Measurements from ENCODE around the gene TASOR2.

The TASOR2 gene

GRCh38 chr10:5659702-5660528, 24.7 kb upstream of the TASOR2 start:
- H2AFZ ChIP-seq (ENCODE audit: low read length), result no peak overlapping the region
- H4K8ac ChIP-seq (ENCODE audit: low read depth, low read length), result no peak overlapping the region
- no peak overlapping the region for H3K4ac ChIP-seq (ENCODE audit: low read length)
- H3K14ac ChIP-seq (ENCODE audit: low read length), result peak overlapping the region; percentile 31
- no peaks in the 10 kb centered on the region for H3K36me3 ChIP-seq (replicated peaks in 1 of 2; ENCODE audit: control insufficient read depth in 2 of 2, insufficient read depth in 2 of 2, low read length in 2 of 2)
- peak overlapping the region; percentile 77 for H3K23ac ChIP-seq (ENCODE audit: low read depth, low read length, poor library complexity)
- H2BK120ac ChIP-seq (ENCODE audit: low read depth, low read length), result no peak overlapping the region
- peak overlapping the region in 1 of 2 donors; percentile 32 for H3K4me3 ChIP-seq (ENCODE audit: low read length in 2 of 2)
- peaks cover 3 to 15% of the 10 kb centered on the region in 2 donors for H3K4me1 ChIP-seq (ENCODE audit: control insufficient read depth in 2 of 2, insufficient read depth in 1 of 2, low read depth in 1 of 2, low read length in 2 of 2)
- peak overlapping the region; percentile 68 for H2AK5ac ChIP-seq (ENCODE audit: low read depth, low read length)
- DNase-seq (ENCODE audit: low spot score), result no peak
- H2BK5ac ChIP-seq (ENCODE audit: low read length), result no peak overlapping the region
- H3K79me1 ChIP-seq (ENCODE audit: low read depth, low read length), result peaks cover 2% of the 10 kb centered on the region
- no peak overlapping the region for H3K27ac ChIP-seq (replicated peaks; ENCODE audit: low read length)
- H3K4me2 ChIP-seq (ENCODE audit: insufficient read depth, low read length, poor library complexity, severe bottlenecking), result no peak overlapping the region
- H2BK12ac ChIP-seq (ENCODE audit: low read length), result no peak overlapping the region
- peak overlapping the region; percentile 67 for H3K18ac ChIP-seq (ENCODE audit: low read length)
- no peaks in the 10 kb centered on the region for H3K27me3 ChIP-seq (ENCODE audit: control insufficient read depth in 3 of 3, insufficient read depth in 3 of 3, low read depth in 1 of 3, low read length in 3 of 3)
- H3K9ac ChIP-seq (ENCODE audit: low read depth, low read length, poor library complexity), result peak overlapping the region; percentile 72
- H4K91ac ChIP-seq (ENCODE audit: low read depth, low read length, poor library complexity), result no peak overlapping the region
- no CpG with 5 or more reads among the region's 16 CpGs for WGBS, 2 donors (ENCODE audit: extremely low coverage in 2 of 2, insufficient read length in 2 of 2, insufficient replicate concordance in 1 of 2)
- peak overlapping the region; percentile 23 for H2BK15ac ChIP-seq (ENCODE audit: low read length)
- H3K9me3 ChIP-seq (replicated peaks in 1 of 2; ENCODE audit: control insufficient read depth in 2 of 2, insufficient read depth in 1 of 2, low read depth in 1 of 2, low read length in 2 of 2), result no peaks in the 10 kb centered on the region

GRCh38 chr10:5661043-5661442, 23.6 kb upstream of the TASOR2 start:
- H2BK12ac ChIP-seq (ENCODE audit: low read length), result no peak overlapping the region
- H2AK5ac ChIP-seq (ENCODE audit: low read depth, low read length), result peak overlapping the region; percentile 88
- peaks cover 4% of the 10 kb centered on the region for H3K79me1 ChIP-seq (ENCODE audit: low read depth, low read length)
- H3K27me3 ChIP-seq (ENCODE audit: control insufficient read depth in 3 of 3, insufficient read depth in 3 of 3, low read depth in 1 of 3, low read length in 3 of 3), result peaks cover 0 to 2% (median 0%) of the 10 kb centered on the region in 3 experiments
- no peak overlapping the region for H3K4me2 ChIP-seq (ENCODE audit: insufficient read depth, low read length, poor library complexity, severe bottlenecking)
- H4K91ac ChIP-seq (ENCODE audit: low read depth, low read length, poor library complexity), result no peak overlapping the region
- no peak overlapping the region for H3K14ac ChIP-seq (ENCODE audit: low read length)
- DNase-seq (ENCODE audit: low spot score), result no peak
- H2BK120ac ChIP-seq (ENCODE audit: low read depth, low read length), result no peak overlapping the region
- H3K4me1 ChIP-seq (ENCODE audit: control insufficient read depth in 2 of 2, insufficient read depth in 1 of 2, low read depth in 1 of 2, low read length in 2 of 2), result peaks cover 3 to 13% of the 10 kb centered on the region in 2 donors
- H4K8ac ChIP-seq (ENCODE audit: low read depth, low read length), result no peak overlapping the region
- no peak overlapping the region for H2AFZ ChIP-seq (ENCODE audit: low read length)
- no CpG with 5 or more reads among the region's 6 CpGs for WGBS, 2 donors (ENCODE audit: extremely low coverage in 2 of 2, insufficient read length in 2 of 2, insufficient replicate concordance in 1 of 2)
- no peak overlapping the region for H3K4me3 ChIP-seq (ENCODE audit: low read length in 2 of 2)
- no peak overlapping the region for H3K9ac ChIP-seq (ENCODE audit: low read depth, low read length, poor library complexity)
- no peak overlapping the region for H2BK15ac ChIP-seq (ENCODE audit: low read length)
- H3K9me3 ChIP-seq (replicated peaks in 1 of 2; ENCODE audit: control insufficient read depth in 2 of 2, insufficient read depth in 1 of 2, low read depth in 1 of 2, low read length in 2 of 2), result no peaks in the 10 kb centered on the region
- H3K18ac ChIP-seq (ENCODE audit: low read length), result peak overlapping the region; percentile 71
- H3K4ac ChIP-seq (ENCODE audit: low read length), result no peak overlapping the region
- H2BK5ac ChIP-seq (ENCODE audit: low read length), result no peak overlapping the region
- no peaks in the 10 kb centered on the region for H3K36me3 ChIP-seq (replicated peaks in 1 of 2; ENCODE audit: control insufficient read depth in 2 of 2, insufficient read depth in 2 of 2, low read length in 2 of 2)
- H3K23ac ChIP-seq (ENCODE audit: low read depth, low read length, poor library complexity), result no peak overlapping the region
- H3K27ac ChIP-seq (replicated peaks; ENCODE audit: low read length), result no peak overlapping the region

GRCh38 chr10:5662708-5663579, 21.7 kb upstream of the TASOR2 start:
- Histone ChIP-seq H3K4me1 (ENCODE audit: control insufficient read depth in 2 of 2, insufficient read depth in 1 of 2, low read depth in 1 of 2, low read length in 2 of 2) (peaks cover 8 to 17% of the 10 kb centered on the region in 2 donors), H4K8ac (ENCODE audit: low read depth, low read length) (no peak overlapping the region), H3K9ac (ENCODE audit: low read depth, low read length, poor library complexity) (no peak overlapping the region), H3K4ac (ENCODE audit: low read length) (no peak overlapping the region), H4K91ac (ENCODE audit: low read depth, low read length, poor library complexity) (no peak overlapping the region), H2AK5ac (ENCODE audit: low read depth, low read length) (no peak overlapping the region), H2BK120ac (ENCODE audit: low read depth, low read length) (no peak overlapping the region), H2AFZ (ENCODE audit: low read length) (no peak overlapping the region), H2BK5ac (ENCODE audit: low read length) (no peak overlapping the region), H3K9me3 (replicated peaks in 1 of 2; ENCODE audit: control insufficient read depth in 2 of 2, insufficient read depth in 1 of 2, low read depth in 1 of 2, low read length in 2 of 2) (peaks cover 0 to 2% of the 10 kb centered on the region in 2 donors), H3K4me2 (ENCODE audit: insufficient read depth, low read length, poor library complexity, severe bottlenecking) (no peak overlapping the region), H3K4me3 (ENCODE audit: low read length in 2 of 2) (no peak overlapping the region), H3K14ac (ENCODE audit: low read length) (no peak overlapping the region), H2BK15ac (ENCODE audit: low read length) (no peak overlapping the region), H3K36me3 (replicated peaks in 1 of 2; ENCODE audit: control insufficient read depth in 2 of 2, insufficient read depth in 2 of 2, low read length in 2 of 2) (no peaks in the 10 kb centered on the region), H3K27me3 (ENCODE audit: control insufficient read depth in 3 of 3, insufficient read depth in 3 of 3, low read depth in 1 of 3, low read length in 3 of 3) (peaks cover 0 to 9% (median 7%) of the 10 kb centered on the region in 3 experiments), H3K18ac (ENCODE audit: low read length) (peak overlapping the region; percentile 15), H3K79me1 (ENCODE audit: low read depth, low read length) (peaks cover 4% of the 10 kb centered on the region), H3K23ac (ENCODE audit: low read depth, low read length, poor library complexity) (no peak overlapping the region), H3K27ac (replicated peaks; ENCODE audit: low read length) (no peak overlapping the region), H2BK12ac (ENCODE audit: low read length) (no peak overlapping the region)
- DNase-seq (ENCODE audit: low spot score), result no peak
- no CpG with 5 or more reads among the region's 9 CpGs for WGBS, 2 donors (ENCODE audit: extremely low coverage in 2 of 2, insufficient read length in 2 of 2, insufficient replicate concordance in 1 of 2)
